HUES48 (cell line): ENCODE measurements around the gene METTL9.

ENCODE experiments used
- H3K27ac ChIP-seq: one replicate; pipeline ENCODE4 v1.7.0; 2013; ENCODE audit warnings: low read depth, low read length, inconsistent platforms
- H3K27me3 ChIP-seq: 2 replicates; pipeline ENCODE4 v1.6.1; 2013; ENCODE audit warnings: mild to moderate bottlenecking, low read length; ENCODE audit not compliant: control insufficient read depth, insufficient read depth
- H3K36me3 ChIP-seq: 2 replicates; pipeline ENCODE4 v1.6.1; 2013; ENCODE audit warnings: low read length; ENCODE audit not compliant: control insufficient read depth, insufficient read depth
- H3K4me1 ChIP-seq: 2 replicates; pipeline ENCODE4 v1.6.1; 2013; ENCODE audit warnings: mild to moderate bottlenecking, low read length; ENCODE audit not compliant: control insufficient read depth, insufficient read depth
- H3K4me3 ChIP-seq: 2 replicates; pipeline ENCODE4 v1.5.1; 2013; ENCODE audit warnings: mild to moderate bottlenecking, low read depth, low read length
- H3K9ac ChIP-seq: 2 replicates; pipeline ENCODE4 v1.6.1; 2013; ENCODE audit warnings: mild to moderate bottlenecking, low read depth, low read length, moderate library complexity
- H3K9me3 ChIP-seq: 2 replicates; pipeline ENCODE4 v1.6.1; 2013; ENCODE audit warnings: low read length; ENCODE audit not compliant: control insufficient read depth, insufficient read depth

METTL9 gene

DNA sequence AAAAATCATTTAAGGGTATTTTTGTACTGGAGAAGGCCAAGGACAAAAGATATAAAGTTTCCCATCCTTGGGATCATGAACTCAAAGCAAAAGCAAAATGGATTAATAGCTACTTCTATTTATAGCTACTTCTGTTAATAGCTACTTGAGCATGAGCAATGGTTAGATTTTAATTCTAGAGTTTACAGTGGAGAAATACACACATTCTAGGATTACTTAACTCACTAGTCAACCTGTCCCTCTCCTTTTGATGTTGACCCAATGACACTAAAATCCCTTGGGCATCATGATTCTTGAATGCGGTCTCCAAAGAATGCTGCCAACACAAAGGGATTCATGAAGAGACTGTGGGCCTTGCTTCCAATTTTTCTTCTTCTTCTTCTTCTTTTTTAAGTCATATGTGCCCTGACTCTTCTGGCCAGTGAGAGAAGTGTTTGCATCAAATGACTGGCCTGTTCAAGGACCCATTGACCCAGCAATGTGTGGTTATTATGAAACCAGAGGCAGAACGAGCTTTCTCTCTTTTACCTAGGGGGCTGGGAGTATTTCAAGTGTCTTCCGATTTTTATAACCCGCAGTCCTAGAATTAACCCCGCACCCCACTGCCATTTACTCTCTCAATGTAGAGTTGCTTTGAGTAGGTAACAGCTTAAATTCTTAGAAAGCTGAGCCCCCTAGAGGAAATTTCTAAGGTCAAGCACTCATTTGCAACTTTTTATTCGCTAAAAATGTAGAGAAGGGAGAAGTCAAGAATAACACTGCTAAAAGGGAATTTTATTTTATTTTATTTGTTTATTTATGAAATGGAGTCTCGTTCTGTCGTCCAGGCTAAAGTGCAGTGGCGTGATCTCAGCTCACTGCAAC is 99.0 kb downstream of the METTL9 start:
- Histone ChIP-seq H3K27ac (no peak overlapping the region), H3K4me1 (peaks cover 4% of the 10 kb centered on the region; the same call in 1 of the 2 replicates), H3K9me3 (no peaks in the 10 kb centered on the region), H3K36me3 (no peaks in the 10 kb centered on the region), H3K9ac (no peak overlapping the region), H3K27me3 (no peaks in the 10 kb centered on the region), H3K4me3 (no peak overlapping the region)

DNA sequence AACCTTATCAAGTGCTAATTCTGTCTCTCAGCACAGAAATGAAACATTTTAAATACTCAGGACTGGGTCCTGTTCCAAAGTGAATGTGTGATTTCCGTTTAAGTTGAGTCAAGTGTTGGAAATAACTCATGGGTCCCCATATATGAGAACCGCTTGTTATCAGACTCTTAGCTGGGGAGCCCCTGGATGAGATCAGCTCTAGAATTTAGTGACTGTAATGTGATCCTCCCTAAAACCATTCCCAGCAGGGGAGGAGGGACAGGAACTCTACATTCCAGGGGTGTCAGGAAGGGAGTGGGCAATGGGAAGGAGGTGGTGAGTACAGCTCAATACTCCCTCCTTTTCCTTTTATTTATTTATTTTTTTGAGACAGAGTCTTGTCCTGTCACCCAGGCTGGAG is 101.9 kb downstream of the METTL9 start:
- Histone ChIP-seq H3K27me3 (no peaks in the 10 kb centered on the region), H3K9me3 (no peaks in the 10 kb centered on the region), H3K4me1 (peaks cover 4% of the 10 kb centered on the region; the same call in 1 of the 2 replicates), H3K4me3 (no peak overlapping the region), H3K36me3 (no peaks in the 10 kb centered on the region), H3K27ac (no peak overlapping the region), H3K9ac (no peak overlapping the region)

DNA sequence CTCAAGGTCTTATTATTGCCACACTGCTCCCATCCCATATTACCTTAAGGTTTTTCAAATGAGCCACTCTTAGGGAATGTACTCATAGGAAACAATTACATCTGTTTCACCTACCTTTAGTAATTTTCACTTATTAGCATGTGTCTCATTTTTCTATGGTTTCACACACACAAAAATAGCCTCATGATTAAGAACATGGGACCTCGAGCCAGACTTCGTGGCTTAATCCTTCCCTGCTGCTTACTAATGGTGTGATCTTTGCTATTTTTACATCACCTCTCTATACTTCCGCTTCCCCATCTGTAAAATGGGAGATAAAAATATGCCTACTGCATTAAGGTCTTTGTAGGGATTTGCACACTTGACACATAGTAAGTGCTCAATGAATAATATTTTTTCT is 102.9 kb downstream of the METTL9 start:
- H3K27me3 ChIP-seq, result no peaks in the 10 kb centered on the region
- no peaks in the 10 kb centered on the region for H3K9me3 ChIP-seq
- H3K4me1 ChIP-seq, result peaks cover 4% of the 10 kb centered on the region; the same call in 1 of the 2 replicates
- H3K4me3 ChIP-seq, result no peak overlapping the region
- no peak overlapping the region for H3K9ac ChIP-seq
- no peak overlapping the region for H3K27ac ChIP-seq
- no peaks in the 10 kb centered on the region for H3K36me3 ChIP-seq

DNA sequence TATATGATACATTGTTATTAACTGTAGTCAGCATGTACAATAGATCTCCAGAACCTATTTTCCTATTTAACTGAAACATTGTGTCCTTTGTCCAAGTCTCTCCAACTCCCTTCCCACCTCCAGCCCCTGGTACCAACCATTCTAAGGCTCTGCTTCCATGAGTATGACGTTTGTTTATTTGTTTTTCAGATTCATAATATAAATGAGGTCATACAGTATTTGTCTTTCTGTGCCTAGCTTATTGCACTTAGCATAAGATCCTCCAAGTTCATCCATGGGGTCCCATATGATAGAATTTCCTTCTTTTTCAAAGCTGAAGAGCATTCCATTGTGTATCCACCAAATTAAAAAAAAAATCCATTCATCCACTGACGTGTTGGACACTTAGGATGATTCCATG is 103.8 kb downstream of the METTL9 start:
- H3K4me1 ChIP-seq, result peaks cover 4% of the 10 kb centered on the region; the same call in 1 of the 2 replicates
- H3K9ac ChIP-seq, result no peak overlapping the region
- no peaks in the 10 kb centered on the region for H3K9me3 ChIP-seq
- H3K27ac ChIP-seq, result no peak overlapping the region
- H3K4me3 ChIP-seq, result no peak overlapping the region
- H3K36me3 ChIP-seq, result no peaks in the 10 kb centered on the region
- H3K27me3 ChIP-seq, result no peaks in the 10 kb centered on the region

DNA sequence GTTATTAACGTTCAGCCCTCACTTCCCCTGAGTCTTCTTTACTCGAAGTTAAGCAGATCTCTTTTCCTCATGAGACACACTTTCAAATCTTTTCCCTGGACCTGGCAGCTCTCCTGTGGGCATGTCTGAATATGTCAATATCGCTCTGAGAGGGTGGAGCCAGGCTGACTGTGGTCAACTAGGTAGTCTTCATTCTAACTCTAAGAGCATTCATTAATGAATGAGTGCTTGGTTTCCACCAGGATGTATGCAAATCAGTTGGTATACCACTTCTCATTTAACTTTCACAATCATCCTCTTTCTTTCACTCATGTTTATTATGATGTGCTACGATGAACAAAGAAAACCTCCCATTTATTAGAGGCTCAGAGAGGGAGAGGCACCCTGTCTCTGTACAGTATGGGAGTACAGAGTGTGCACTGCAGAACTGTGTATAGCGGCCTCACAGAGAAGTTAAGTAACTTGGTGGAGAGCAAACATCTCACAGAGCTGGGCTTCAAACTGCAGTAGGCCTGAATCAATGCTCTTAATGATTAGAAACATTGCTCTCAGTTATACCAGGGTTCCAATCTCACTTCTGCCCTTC is 104.3 kb downstream of the METTL9 start:
- Histone ChIP-seq H3K9me3 (no peaks in the 10 kb centered on the region), H3K9ac (no peak overlapping the region)

DNA sequence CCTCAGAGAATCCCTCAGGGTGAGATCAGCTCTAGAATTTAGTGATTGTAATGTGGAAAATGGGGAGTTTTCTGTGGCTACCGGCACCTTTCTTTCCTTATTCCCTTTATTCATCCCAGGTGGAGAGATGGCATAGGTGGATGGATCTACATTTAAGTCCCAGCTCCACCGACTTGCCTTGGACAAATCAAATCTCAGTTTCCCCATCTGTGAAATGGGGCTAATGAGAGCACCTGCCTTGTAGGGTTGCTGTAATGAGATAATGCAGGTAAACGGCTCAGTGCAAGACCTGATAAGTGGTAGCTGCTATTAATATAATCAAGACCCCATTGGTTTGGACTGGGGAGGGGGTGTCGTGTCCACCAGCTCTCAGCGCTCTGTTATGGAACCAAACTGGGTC is 104.9 kb downstream of the METTL9 start:
- Histone ChIP-seq H3K9ac (no peak overlapping the region), H3K27me3 (no peaks in the 10 kb centered on the region), H3K4me1 (peaks cover 4% of the 10 kb centered on the region; the same call in 1 of the 2 replicates), H3K27ac (no peak overlapping the region), H3K36me3 (no peaks in the 10 kb centered on the region), H3K4me3 (no peak overlapping the region), H3K9me3 (no peaks in the 10 kb centered on the region)

More for the DNA sequence above, 104.3 kb downstream of the METTL9 start:
- H3K4me1 ChIP-seq, result peaks cover 4% of the 10 kb centered on the region; the same call in 1 of the 2 replicates
- H3K27ac ChIP-seq, result no peak overlapping the region
- H3K36me3 ChIP-seq, result no peaks in the 10 kb centered on the region
- no peak overlapping the region for H3K4me3 ChIP-seq
- no peaks in the 10 kb centered on the region for H3K27me3 ChIP-seq

DNA sequence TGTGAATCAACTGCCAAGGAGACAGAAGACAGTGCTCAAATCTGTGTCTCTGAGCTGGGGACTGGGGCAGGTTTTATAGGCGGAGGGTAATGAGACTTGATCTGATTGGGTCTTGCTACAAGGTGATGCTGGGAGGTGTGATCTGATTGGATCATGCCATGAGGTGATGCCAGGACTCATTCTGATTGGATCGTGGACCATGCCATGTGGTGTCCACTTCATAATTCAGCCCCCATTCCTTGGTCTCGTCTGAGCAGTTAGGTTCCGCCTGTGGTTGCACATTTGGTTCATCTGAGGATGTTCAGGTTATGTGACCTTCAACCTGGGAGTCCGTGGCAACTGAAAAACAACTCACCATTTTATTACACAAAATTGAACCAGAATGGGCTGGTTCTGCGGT is 105.4 kb downstream of the METTL9 start:
- no peaks in the 10 kb centered on the region for H3K36me3 ChIP-seq

More for the DNA sequence above, 105.4 kb downstream of the METTL9 start:
- Histone ChIP-seq H3K4me1 (peaks cover 4% of the 10 kb centered on the region; the same call in 1 of the 2 replicates), H3K9ac (no peak overlapping the region), H3K9me3 (no peaks in the 10 kb centered on the region), H3K4me3 (no peak overlapping the region), H3K27ac (no peak overlapping the region), H3K27me3 (no peaks in the 10 kb centered on the region)
